ENCODE results near the gene NPBWR2.

Gene NPBWR2

DNA sequence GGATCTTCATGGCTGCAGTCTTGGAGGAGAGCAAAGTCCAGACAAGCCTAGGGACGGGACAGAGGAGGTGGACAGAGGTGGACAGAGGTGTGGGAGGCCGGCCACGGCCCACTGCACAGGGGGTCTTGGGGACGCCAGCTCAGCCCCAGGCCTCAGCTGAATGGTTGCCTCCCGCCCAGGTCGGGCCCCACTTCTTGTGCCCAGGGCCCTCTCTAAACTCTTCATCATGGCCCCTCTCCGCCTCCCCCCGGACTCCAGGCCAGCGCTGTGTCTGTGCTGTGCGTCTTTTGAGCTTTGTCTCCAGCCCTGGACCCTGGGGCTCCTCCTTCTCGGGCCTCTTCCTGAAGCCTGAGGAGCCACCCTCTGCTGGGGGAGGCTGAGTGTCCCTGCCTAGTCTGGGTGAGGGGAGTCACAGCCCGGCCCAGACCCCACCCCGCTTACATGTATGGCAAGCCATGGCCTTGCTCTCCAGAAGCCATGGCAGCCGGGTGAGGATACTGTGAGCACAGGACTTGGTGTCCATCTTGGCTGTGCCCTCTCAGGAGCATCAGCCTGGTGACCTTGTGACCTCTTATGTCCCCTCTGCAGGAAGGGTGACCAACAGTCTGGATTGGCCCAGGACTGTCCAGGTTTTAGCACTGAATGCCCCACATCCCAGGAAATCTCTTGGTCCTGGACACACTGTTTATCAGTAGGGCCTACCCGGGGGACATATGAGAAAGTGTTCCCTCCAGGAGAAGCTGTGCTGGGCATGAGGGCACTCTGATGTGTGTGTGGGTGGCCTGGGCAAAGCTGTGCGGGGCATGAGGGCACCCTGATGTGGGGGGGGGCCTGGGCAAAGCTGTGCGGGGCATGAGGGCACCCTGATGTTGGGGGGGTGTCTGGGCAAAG, 9.4 kb upstream of the NPBWR2 start:
- DNase-seq (ENCODE audit: low read depth) = no peak

DNA sequence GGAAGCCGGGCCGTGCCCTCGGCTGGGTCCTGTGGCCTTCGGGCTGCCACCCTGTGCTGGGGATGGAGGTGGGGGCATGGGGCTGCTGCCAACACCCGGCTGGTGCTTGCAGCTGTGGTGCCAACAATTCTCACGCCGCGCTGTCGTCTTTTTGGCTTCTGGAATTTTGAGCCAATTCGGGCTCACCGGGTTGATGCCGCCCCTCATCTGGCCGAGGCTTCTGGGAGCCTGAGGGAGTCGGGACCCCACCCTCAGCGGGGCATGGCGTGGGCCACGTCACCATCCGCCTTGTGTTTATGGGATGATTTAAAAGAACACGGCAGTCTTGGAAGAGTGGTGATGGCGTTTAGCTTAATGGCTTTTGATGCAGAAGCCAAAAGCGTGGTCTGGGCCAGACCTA, 8.7 kb upstream of the NPBWR2 start:
- no peak for DNase-seq (ENCODE audit: low read depth)

DNA sequence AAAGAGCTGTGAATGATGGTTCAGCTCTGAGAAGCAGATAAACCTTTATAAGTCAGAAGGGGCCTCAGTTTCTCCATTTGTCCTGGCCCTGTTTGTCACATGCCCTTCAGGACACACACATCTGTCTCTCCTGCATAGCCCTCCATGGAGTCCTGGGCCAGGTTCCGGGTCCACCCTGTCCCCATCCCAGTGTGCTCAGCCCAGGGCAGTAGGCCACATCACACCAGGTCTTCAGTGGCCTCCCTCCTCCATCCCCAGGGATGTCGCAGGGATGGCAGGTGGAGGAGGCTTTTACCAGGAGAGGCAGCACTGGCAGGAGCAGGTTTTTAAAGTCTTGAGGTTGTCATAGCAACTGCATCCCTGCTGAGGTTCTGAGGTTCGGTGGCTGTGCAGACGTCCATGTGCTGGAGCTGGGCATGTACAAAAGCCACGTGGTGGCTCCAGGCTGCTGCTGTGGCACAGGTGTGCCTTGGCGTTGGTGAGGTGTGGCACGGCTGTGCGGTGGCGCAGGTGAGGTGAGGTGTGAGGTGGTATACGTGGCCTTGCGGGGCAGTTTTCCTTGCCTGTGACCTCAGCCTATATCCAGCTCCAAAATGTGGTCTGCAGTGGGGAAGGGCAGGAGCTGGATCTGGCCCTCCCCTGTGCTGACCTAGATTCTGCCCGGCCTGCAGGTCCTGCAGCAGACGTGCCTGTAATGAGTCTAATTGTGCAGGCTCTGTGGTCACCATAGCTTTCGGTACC, 8.0 kb upstream of the NPBWR2 start:
- DNase-seq (ENCODE audit: low read depth) = no peak

DNA sequence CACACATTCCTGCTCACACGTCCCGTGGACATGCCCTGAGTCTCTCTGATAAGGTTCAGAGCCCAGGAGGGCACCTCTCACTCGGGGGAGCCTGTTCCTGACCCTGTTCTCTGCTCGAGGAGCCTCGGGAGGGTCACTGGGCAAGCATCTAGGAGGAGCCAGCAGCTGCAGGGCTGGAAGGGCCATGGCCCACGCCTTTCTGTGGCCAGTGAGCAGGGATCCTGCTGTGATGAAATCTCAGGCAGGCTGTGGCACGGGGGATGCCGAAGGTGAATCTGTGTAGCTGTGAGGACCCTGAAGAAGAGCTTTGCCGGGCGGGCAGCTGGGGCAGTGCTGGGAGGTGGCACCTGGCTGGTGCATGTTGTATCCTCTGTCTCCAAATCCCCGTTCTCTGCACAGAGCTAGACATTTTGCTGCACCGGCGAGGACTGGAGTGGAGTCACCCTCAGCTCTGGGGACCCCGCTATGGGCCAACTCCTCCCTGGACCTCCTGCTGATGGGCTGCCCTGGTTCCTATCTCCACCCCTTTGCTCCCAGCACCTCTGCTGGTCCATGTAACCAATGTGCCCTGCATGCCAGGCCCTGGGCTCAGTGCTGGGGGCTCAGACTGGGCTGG, 7.1 kb upstream of the NPBWR2 start:
- no peak for DNase-seq (ENCODE audit: low read depth)

DNA sequence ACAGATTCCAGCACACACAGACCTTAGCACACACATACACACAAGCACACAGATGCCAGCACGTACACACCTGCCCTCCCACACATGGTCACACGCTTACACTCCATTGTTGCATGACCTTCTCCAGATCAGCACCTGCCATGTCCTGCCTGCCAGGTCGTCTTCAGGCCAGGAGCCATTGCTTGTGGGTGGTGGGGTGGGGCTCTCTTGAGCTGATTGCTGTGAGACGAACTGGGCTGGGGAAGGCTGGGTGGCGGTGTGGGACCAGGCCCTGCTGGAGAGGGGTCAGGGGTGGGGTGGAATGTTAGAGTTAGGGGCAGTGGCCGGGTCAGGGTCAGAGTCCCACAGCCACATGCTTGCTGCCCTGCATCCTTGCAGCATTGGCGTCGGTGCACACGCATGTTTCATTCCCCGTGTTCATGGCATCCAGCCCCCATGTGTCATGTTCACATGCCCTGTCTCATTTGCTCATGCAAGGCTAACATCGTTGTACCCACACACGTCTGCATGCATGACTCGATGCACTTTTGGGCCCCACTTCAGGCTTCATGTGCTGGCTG, 6.5 kb upstream of the NPBWR2 start:
- no peak for DNase-seq (ENCODE audit: low read depth)

DNA sequence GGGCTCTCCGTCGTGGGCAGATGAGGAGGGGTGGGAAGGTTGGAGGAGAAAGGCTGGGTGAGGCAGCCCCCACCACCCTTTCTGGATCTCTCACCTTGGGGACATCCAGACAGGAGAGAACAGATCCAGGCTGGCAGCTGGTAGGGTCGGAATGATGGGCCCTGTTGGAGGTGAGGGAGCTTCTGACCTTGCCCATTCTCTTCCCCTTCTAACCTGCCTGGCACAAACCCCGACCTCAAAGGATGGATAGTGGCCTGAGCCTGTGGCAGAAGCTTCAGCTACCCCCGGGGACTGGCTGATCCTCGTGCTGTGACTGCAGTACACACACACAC, 6.0 kb upstream of the NPBWR2 start:
- no peak for DNase-seq (ENCODE audit: low read depth)

DNA sequence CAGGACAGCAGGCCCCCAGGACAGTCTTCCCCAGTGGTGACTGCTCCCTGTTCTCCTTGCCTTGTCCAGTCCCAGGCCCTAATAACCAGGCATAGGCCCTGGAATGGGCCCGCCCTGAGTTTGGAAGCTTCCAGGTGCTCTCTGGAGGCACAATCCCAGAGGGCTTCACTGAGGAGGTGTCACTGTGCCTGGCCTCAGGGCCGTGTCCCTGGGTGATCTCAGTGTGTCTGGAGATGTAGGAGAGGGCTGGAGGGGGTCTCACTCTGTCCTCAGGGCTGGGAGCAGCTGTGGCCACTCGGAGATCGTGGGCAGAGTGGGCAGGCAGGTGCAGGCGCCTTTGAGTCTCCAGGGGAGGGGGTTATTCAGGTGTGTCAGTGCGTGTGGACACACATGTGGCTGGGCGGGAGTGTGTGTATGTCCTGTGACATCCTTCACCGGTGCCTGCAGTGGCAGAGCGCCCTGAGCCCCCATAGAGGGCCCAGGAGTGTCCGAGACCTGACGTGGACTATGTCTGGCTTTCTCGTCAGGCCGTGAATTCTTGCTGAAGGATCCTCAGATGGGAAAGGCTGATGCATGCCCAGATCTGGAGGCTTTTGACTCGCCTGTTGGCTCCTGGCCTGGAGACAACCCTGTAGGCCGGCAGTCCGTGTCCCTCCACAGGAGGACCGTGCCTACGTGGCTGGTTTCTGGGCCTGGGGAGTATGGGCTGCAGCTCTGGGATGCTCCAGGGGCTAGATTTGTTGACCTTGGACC, 5.5 kb upstream of the NPBWR2 start:
- no peak for DNase-seq (ENCODE audit: low read depth)

DNA sequence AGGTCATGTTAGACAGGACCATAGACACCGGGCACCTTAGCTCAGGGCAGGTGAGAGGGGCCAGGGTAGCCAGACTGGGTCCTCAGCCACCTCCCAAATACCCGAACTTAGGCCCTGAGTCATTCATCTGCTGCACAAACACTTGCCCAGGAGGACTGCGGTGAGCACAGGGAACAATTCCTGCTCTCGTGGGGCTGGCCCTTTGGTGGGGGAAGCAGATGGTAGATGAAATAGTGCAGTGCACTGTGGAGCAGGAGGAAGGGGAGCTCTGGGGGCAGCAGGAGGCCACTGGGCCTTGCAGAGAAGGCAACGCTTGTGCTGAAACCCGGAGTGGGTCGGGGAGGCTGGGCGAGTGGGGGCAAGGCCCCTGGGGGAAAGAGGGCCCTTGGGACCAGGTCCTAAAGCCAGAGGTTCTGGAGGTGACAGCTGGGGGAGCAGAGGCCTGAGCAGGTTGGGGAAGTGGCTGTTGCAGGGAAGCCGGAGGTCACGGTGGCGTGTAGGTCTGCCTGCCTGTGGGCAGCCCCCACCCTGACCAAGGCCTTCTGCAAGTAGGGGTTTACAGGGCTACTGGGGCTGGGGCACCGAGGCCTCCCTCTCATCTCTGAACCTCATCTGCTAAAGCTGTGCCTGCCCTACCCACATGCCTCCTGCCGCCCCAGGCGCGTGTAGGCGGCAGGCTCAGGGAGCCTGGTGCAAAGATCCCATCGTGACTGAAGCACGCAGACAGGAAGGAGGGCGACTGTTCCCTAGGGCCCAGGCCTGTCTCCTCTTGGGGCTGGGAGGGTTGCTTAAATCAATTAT, 4.7 kb upstream of the NPBWR2 start:
- DNase-seq (ENCODE audit: low read depth) = no peak

DNA sequence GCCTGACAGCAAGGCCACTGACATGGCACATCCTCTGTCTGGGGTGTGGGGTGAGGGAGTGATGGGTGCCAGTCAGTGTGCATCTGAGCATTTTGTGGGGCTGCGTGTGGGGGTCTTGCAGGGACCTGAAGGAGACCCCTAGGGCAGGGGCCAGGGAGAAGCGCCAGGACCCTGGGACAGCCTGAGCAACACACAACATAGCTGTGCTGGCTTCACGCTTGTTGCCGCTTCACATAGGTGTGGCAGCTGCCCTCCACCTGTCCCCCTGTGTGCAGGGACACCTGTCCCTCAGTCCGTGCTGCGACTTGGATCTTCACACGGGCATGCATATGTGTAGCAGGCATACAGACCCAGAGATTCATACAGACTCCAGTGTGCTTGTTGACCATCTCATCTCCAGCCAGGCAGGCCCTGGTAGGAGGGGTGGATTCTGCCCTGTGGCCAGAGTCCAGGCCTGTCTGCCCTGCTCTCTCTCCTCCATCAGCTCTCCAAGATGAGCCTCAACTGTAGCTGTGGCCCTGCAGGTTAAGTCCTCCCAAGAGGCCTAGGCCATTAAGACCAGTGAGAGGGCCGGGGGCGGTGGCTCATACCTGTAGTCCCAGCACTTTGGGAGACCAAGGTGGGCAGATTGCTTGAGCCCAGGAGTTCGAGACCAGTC, 3.2 kb upstream of the NPBWR2 start:
- no peak for DNase-seq (ENCODE audit: low read depth)

DNA sequence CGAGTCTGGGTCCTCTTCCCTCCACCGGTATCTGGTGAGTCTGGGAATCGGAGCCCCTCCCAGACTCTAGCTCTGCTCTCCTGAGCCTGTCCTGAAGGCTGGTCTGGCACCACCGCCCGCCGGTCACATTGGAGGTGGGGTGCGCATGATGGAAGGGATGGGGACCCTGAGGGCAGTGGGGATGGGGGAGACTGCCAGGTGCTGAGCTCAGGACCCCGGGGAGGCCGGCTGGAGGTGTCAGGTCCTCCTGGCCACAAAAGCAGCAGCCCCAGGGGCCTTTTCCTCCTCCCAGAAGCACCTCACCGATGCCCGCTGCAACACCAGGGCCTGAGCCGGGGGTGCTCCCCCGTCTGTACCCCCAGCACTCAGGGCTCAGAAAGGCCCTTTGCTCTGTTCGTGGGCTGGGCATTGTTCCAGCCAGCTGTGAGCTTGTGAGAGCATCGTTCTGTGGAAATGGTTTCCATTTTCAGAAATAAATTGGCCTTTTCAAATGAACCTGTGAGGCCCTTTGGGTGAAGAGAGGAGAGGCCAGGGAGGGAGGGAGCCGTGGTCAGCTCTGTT, 2.5 kb upstream of the NPBWR2 start:
- no peak for DNase-seq (ENCODE audit: low read depth)

DNA sequence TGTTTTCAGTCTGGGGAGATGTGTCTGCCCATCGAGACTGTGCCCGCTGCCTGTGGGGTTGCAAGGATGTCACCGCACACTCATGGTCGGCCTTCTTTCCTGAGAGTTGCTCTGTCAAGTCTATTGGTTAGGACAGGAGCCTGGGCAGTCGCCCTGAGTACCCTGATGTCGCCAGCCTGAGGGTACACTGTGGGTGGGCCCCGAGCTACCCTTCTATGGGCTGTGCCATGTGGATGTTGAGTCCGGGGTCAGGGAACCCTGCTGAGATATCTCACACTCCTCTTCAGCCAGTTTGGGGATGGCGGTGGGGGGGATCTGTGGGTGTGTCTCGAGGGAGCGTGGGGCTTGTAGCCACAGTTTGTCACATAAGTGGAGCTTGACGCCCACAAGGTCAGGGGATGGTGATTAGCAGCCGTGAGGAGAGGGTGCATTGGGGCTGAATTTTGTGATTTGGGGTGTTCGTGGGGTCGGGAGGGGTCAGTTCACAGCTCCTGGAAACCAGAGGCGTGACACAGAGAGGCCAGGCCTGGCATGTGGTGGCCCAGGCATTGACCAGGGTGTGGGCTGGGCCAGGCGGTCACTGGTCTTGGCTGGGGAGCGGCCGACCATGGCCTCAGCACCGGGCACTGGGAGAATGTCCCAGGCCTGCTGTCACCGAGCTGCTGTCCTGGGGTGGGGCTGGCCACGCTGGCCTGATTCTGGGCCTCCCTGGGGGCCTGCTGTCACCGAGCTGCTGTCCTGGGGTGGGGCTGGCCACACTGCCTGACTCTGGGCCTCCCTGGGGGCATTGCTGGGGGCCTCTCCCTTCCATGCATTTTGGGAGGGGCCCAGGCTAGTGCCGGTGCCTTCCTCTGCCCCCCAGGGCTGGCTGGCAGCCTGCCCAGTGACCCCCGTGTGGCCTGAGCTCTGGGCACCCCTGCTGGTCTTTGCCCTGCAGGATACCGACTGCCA, 1.6 kb upstream of the NPBWR2 start:
- DNase-seq (ENCODE audit: low read depth) = no peak

DNA sequence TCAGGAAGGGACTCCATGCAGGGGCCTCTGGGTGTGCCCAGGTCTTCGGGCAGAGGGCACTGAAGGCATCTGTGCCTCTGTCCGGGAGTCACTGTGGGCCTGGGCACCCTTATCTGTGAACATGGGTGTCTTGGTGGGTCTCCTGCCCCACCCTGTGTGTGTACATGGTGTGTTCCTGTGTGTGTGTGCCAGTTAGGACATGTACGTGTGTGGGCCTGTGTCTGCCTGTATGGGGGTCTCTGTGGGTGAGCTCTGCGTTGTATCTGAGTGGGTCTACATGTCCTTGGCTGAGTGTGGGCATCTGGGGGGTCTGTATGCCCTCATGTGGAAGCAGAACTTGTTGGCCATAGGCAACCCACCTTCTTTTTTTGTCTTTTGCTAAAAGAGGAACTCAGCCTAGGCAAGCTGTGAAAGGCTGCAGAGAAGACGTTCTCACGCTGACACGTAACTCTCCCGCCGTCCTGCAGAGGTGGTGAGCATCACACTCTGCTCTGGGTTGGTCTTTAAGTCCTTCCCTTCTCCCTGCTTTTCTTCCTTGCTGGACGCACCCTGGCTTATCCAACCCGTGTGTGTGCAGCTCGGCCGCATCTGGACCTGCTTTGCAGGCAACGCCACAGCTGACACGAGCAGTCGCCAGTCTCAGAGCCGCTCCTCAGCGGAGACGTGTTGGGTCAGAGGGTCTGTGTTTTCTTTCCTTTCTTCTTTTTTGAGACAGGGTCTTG, 532 bp upstream of the NPBWR2 start:
- no peak for DNase-seq (ENCODE audit: low read depth)

DNA sequence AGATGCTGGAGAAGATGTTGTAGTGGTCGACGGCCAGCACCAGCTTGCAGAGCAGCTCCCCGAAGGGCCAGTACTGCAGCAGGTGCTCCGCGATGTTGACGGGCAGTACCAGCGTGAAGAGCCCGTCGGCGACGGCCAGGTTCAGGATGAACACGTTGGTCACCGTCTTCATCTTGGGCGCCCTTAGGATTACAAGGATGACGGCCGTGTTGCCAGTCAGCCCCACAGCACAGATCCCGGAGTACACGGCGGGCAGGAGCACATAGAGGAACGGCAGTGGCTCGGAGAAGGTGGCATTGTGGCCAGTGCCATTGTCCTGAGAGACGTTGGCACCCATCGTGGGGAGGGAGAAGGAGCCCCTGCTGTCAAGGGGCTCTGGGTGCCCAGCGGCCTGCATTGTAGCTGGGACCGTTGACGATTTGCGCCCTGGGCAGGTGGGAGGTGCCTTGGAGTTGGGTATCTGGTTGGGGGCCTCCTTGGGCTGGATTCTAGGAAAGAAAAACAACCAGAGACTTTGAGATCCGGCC, 867 bp downstream of the NPBWR2 start:
- no peak for DNase-seq (ENCODE audit: low read depth)

DNA sequence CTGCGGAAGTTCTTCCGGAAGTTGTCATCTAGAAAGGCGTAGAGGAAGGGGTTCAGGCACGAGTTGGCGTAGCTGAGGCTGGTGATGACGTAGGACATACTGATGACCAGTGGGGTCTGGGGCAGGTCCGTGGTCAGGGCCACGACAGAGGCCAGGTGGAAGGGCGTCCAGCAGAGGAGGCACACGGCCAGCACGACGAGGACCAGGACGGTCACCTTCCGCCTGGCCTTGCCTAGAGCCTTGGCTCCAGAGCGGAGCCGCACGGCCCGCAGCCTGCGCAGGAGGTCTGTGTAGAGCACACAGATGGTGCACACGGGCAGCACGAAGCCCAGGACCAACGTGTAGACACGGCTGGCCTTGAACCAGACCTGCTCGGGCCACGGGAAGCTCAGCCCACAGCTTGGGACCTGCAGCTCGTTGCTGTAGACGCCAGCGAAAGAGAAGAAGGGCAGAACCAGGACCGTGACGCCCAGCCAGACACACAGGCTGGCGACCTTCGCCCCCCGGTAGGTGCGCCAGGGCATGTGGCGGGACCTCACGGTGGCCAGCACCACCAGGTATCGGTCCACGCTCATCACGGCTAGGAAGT, 1.4 kb downstream of the NPBWR2 start:
- no peak for DNase-seq (ENCODE audit: low read depth)

DNA sequence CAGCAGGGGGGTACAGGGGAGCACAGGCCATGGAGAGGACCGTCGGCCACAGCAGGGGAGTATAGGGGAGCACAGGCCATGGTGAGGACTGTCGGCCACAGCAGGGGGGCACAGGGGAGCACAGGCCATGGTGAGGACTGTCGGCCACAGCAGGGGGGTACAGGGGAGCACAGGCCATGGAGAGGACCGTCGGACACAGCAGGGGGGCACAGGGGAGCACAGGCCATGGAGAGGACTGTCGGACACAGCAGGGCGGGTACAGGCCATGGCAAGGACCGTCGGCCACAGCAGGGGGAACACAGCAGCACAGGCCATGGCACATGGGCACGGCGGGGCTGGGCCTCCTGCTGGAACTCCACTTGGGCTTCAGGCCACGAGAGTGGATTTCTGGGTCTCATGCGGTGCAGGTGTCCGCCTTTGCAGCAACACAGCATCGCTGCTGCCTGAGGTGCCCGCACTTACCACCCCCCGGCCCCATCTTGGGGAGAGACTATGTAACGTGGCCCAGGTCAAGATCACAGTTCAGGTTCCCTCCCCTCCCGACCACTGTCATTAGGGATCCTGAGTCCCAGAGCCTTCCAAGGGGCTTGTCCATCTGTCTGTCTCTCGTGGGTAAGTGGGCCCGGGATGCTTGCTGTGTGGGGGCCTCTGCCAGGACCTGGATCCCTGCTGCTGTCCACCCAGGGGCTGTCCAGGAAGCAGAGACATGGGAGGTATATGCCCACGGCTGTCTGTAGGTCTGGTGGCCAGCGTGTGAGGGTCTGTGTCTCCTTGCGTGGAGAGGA, 2.5 kb downstream of the NPBWR2 start:
- DNase-seq (ENCODE audit: low read depth) = no peak

DNA sequence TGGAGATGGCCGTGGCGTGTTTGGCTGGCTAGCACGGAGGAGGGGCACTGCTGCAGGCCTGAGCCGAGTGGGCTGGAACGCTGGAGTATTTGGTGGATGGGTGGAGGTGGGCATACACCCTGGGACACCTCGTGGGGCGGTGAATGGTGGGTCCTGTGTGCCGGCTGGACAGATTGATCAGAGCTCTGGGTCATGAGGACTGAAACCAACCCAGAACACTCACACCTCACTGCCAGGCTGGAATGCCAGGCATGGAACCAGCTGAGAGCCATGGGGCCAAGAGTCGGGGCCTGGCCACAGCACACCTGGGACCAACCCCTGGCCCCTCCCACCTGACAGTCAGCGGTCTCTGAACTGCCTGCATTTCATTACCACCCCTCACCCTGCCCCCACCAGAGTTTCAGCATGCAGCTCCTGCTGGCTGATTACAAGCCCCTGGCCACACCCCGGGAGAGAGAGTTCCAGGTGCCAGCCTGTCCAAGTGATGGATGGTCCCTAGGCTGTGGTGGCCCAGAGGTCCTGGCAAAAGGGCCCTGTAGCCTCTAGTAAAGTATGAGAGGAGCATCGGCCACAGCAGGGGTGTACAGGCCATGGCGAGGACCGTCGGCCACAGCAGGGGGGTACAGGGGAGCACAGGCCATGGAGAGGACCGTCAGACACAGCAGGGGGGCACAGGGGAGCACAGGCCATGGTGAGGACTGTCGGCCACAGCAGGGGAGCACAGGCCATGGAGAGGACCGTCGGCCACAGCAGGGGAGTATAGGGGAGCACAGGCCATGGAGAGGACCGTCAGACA, 3.3 kb downstream of the NPBWR2 start:
- no peak for DNase-seq (ENCODE audit: low read depth)

Measured in activated T-cell treated with anti-CD3 and anti-CD28 coated beads for 1 hour (primary cell).